Dendritic cell treated with granulocyte-macrophage colony-stimulating factor and Interleukin-4, amounts not matched to agents 40 ng/mL and 50 ng/mL, for 4 days (primary cell): Measurements from ENCODE around the gene IRF4.

Source experiments
- H3K27ac Mint-ChIP-seq: one replicate; pipeline ENCODE4 v1.8.0; 2022; ENCODE audit warnings: mild to moderate bottlenecking, mixed read lengths
- H3K27me3 Mint-ChIP-seq: one replicate; pipeline ENCODE4 v1.8.0; 2022; ENCODE audit warnings: mild to moderate bottlenecking, mixed read lengths
- H3K36me3 Mint-ChIP-seq: one replicate; pipeline ENCODE4 v1.8.0; 2022; ENCODE audit warnings: low read depth, mixed read lengths
- H3K4me1 Mint-ChIP-seq: one replicate; pipeline ENCODE4 v1.8.0; 2022; ENCODE audit warnings: low read depth, mixed read lengths
- H3K4me3 Mint-ChIP-seq: one replicate; pipeline ENCODE4 v1.8.0; 2022; ENCODE audit warnings: mild to moderate bottlenecking, moderate library complexity, mixed read lengths
- H3K9me3 Mint-ChIP-seq: one replicate; pipeline ENCODE4 v1.8.0; 2022; ENCODE audit warnings: mixed read lengths
- intact Hi-C: fragments of 100-400 bp; cut with micrococcal nuclease; formaldehyde crosslinking; loops from one replicate; pipeline ENCODE4 v1.15.0; 2022

The IRF4 gene

GRCh38 chr6:398558-399078 lies 7.1 kb downstream of the IRF4 start:
- intact Hi-C loops = no loop called here
- Mint-ChIP-seq H3K4me1 (peaks cover 75% of the 10 kb centered on the region), H3K4me3 (no peak overlapping the region), H3K36me3 (peaks cover 100% of the 10 kb centered on the region), H3K27me3 (peaks cover 16% of the 10 kb centered on the region), H3K9me3 (no peaks in the 10 kb centered on the region), H3K27ac (no peak overlapping the region)

GRCh38 chr6:399785-400534 lies 8.4 kb downstream of the IRF4 start:
- H3K4me1 Mint-ChIP-seq = peaks cover 80% of the 10 kb centered on the region

GRCh38 chr6:400815-401214 lies 9.3 kb downstream of the IRF4 start:
- Mint-ChIP-seq H3K4me1 (peaks cover 77% of the 10 kb centered on the region), H3K27ac (no peak overlapping the region), H3K9me3 (no peaks in the 10 kb centered on the region), H3K27me3 (peaks cover 7% of the 10 kb centered on the region), H3K36me3 (peaks cover 100% of the 10 kb centered on the region), H3K4me3 (no peak overlapping the region)
- intact Hi-C loops = loop anchor here (10.0 kb wide), 1 partner anchor 176 kb away; no protein-coding TSS in a partner anchor

More at GRCh38 chr6:399785-400534, 8.4 kb downstream of the IRF4 start:
- Mint-ChIP-seq H3K27me3 (peaks cover 9% of the 10 kb centered on the region), H3K27ac (no peak overlapping the region), H3K4me3 (no peak overlapping the region), H3K9me3 (no peaks in the 10 kb centered on the region), H3K36me3 (peaks cover 100% of the 10 kb centered on the region)
- intact Hi-C loops = loop anchor here (10.0 kb wide), 1 partner anchor 175 kb away; no protein-coding TSS in a partner anchor

DNA sequence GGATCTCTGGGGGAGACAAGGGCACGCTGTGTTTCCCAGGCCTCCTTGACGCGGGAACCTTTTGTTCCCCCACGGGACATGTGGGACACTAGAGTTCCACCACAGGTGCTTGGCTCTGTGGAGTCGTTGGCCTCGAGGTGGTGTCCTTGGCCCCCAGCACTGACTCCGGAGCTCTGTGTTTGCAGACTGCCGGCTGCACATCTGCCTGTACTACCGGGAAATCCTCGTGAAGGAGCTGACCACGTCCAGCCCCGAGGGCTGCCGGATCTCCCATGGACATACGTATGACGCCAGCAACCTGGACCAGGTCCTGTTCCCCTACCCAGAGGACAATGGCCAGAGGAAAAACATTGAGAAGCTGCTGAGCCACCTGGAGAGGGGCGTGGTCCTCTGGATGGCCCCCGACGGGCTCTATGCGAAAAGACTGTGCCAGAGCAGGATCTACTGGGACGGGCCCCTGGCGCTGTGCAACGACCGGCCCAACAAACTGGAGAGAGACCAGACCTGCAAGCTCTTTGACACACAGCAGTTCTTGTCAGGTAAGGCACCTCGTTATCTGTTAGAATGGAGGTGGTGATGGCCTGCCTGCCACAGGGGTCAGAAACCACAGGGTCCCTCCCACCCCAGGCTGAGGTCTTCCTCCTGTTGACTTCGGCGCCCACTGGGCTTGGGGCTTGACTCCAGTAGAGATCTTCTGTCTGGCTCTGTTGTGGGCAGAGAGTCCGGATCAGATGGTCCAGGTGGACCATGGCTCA lies 9.9 kb downstream of the IRF4 start:
- H3K4me3 Mint-ChIP-seq = no peak overlapping the region
- H3K9me3 Mint-ChIP-seq = no peaks in the 10 kb centered on the region
- intact Hi-C loops = loop anchor here (10.0 kb wide), 1 partner anchor 177 kb away; no protein-coding TSS in a partner anchor
- peaks cover 75% of the 10 kb centered on the region for H3K4me1 Mint-ChIP-seq
- peaks cover 5% of the 10 kb centered on the region for H3K27me3 Mint-ChIP-seq
- H3K36me3 Mint-ChIP-seq = peaks cover 100% of the 10 kb centered on the region
- no peak overlapping the region for H3K27ac Mint-ChIP-seq

DNA sequence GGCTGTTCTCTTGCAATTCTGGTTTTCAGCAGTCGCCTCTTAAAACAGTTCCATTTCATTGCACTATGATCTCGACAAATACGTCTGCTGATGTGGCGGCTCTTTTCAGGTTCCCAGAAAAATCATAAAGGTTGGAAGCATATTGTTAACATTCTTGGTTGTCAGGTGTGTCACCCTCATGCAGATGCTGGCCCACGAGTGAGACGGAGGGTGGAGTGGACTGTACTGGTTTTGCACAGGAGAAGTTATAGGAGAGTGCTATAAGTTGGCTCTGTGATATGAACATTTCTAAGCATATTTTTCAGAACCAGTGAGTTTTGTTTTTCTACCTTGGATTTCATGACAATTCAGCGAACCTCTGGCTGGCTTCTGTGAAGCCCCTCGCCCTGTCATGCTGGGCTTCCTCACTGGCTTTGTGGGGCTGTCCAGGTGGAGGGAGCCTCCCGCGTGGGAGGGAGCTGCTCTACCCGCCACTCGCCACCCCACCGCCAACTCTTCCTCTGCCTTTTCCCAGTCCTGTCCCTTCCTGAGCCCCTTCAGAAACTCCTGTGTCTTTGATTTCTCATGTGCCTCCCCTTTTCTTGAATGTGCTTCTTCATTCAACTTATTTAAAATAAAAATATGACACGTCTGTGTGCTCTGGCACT lies 10.6 kb downstream of the IRF4 start:
- H3K27ac Mint-ChIP-seq = no peak overlapping the region
- H3K4me1 Mint-ChIP-seq = peaks cover 75% of the 10 kb centered on the region
- peak overlapping the region; percentile 5 for H3K4me3 Mint-ChIP-seq
- intact Hi-C loops = loop anchor here (10.0 kb wide), 1 partner anchor 177 kb away; no protein-coding TSS in a partner anchor
- H3K36me3 Mint-ChIP-seq = peaks cover 100% of the 10 kb centered on the region
- H3K27me3 Mint-ChIP-seq = peaks cover 2% of the 10 kb centered on the region
- H3K9me3 Mint-ChIP-seq = no peaks in the 10 kb centered on the region

DNA sequence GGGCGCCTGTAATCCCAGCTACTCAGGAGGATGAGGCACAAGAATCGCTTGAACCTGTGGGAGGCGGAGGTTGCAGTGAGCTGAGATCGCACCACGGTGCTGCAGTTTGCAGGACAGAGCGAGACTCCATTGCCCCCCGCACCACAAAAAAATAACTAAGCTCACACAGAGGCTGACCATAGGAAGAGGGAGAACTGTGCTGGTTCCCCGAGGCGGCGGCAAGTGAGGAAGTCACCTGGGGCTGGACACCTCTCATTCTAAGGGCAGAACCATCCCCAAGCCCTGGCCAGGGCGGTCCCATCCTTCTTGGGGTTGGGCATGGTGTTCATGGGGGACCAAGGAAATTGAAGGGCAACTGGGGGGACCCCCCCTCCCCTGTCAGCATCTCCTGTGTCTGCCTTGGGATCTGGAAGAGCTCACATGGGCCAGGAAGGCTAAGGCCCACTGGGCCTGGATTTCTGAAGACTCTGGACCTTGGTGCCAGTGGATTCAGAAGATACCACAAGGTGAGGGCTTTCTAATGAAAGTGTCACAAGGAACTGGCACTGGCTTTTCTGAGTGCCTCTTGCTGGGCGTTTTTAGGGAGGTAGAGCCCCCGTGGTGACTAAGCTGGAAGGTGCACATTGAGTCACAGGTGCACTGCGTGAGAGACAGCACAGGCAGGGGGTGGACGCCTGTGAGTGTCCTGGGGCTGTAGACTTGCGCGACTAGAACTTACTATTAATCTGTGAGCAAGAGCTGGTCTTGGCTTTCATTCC lies 11.5 kb downstream of the IRF4 start:
- peaks cover 100% of the 10 kb centered on the region for H3K36me3 Mint-ChIP-seq
- H3K4me1 Mint-ChIP-seq = peaks cover 73% of the 10 kb centered on the region
- H3K27me3 Mint-ChIP-seq = no peaks in the 10 kb centered on the region
- intact Hi-C loops = loop anchor here (10.0 kb wide), 1 partner anchor 178 kb away; no protein-coding TSS in a partner anchor
- H3K9me3 Mint-ChIP-seq = no peaks in the 10 kb centered on the region
- H3K4me3 Mint-ChIP-seq = no peak overlapping the region
- H3K27ac Mint-ChIP-seq = no peak overlapping the region

- Mint-ChIP-seq H3K9me3 (no peaks in the 10 kb centered on the region), H3K27me3 (no peaks in the 10 kb centered on the region), H3K4me1 (peaks cover 72% of the 10 kb centered on the region), H3K27ac (peak overlapping the region; percentile 39), H3K4me3 (no peak overlapping the region), H3K36me3 (peaks cover 100% of the 10 kb centered on the region)
- intact Hi-C loops = loop anchor here (10.0 kb wide), 1 partner anchor 179 kb away; no protein-coding TSS in a partner anchor
These were observed 12.4 kb downstream of the IRF4 start for GRCh38 chr6:403659-404655.

- no peaks in the 10 kb centered on the region for H3K9me3 Mint-ChIP-seq
- peaks cover 69% of the 10 kb centered on the region for H3K4me1 Mint-ChIP-seq
- peaks cover 100% of the 10 kb centered on the region for H3K36me3 Mint-ChIP-seq
- intact Hi-C loops = loop anchor here (10.0 kb wide), 1 partner anchor 180 kb away; no protein-coding TSS in a partner anchor
- no peaks in the 10 kb centered on the region for H3K27me3 Mint-ChIP-seq
- H3K27ac Mint-ChIP-seq = peak overlapping the region; percentile 39
- no peak overlapping the region for H3K4me3 Mint-ChIP-seq
These were observed 13.3 kb downstream of the IRF4 start for GRCh38 chr6:404685-405423.

GRCh38 chr6:408148-408547 lies 16.6 kb downstream of the IRF4 start:
- Mint-ChIP-seq H3K9me3 (no peaks in the 10 kb centered on the region), H3K4me3 (peak overlapping the region; percentile 20), H3K27ac (peak overlapping the region; percentile 86), H3K27me3 (no peaks in the 10 kb centered on the region), H3K4me1 (peaks cover 54% of the 10 kb centered on the region), H3K36me3 (peaks cover 92% of the 10 kb centered on the region)
- intact Hi-C loops = loop anchor here (2.0 to 10.0 kb wide), 3 partner anchors 15 to 219 kb away; no protein-coding TSS in a partner anchor

- H3K4me3 Mint-ChIP-seq = peak overlapping the region; percentile 20
- H3K36me3 Mint-ChIP-seq = peaks cover 87% of the 10 kb centered on the region
- peaks cover 49% of the 10 kb centered on the region for H3K4me1 Mint-ChIP-seq
- no peaks in the 10 kb centered on the region for H3K27me3 Mint-ChIP-seq
- intact Hi-C loops = loop anchor here (2.0 to 10.0 kb wide), 3 partner anchors 16 to 220 kb away; no protein-coding TSS in a partner anchor
- peak overlapping the region; percentile 86 for H3K27ac Mint-ChIP-seq
- no peaks in the 10 kb centered on the region for H3K9me3 Mint-ChIP-seq
These were observed 17.1 kb downstream of the IRF4 start for GRCh38 chr6:408599-409102.

- H3K27me3 Mint-ChIP-seq = no peaks in the 10 kb centered on the region
- peaks cover 41% of the 10 kb centered on the region for H3K4me1 Mint-ChIP-seq
These were observed 17.9 kb downstream of the IRF4 start for GRCh38 chr6:409370-409972.

More at GRCh38 chr6:409370-409972, 17.9 kb downstream of the IRF4 start:
- peaks cover 80% of the 10 kb centered on the region for H3K36me3 Mint-ChIP-seq
- H3K27ac Mint-ChIP-seq = no peak overlapping the region
- H3K4me3 Mint-ChIP-seq = no peak overlapping the region
- peaks cover 3% of the 10 kb centered on the region for H3K9me3 Mint-ChIP-seq
- intact Hi-C loops = loop anchor here (2.0 to 10.0 kb wide), 3 partner anchors 17 to 221 kb away; no protein-coding TSS in a partner anchor
